Bronchial epithelial cell (primary cell): ENCODE measurements around the gene RTP5. TPM values are rescaled to one million over a fixed set of nuclear protein-coding genes. Genes with fewer than 3 reads are reported as not detected.
"Not testable (repeated sequence)": the region's sequence is repeated elsewhere in the genome, so short reads cannot be mapped to it uniquely, and the experiment has no call there.

ENCODE experiments used
- DNase-seq: peaks from one replicate; pipeline ENCODE4 v3.0.0-alpha.2; 2010; ENCODE audit warnings: low read depth
- FAIRE-seq: peaks from 2 replicates; lab custom pipeline; 2011; peaks lifted over from hg19 to GRCh38; lab: Jason Lieb, UNC
- H3K27me3 ChIP-seq: 2 replicates; pipeline ENCODE4 v1.5.1; 2011; ENCODE audit warnings: low read length; ENCODE audit not compliant: control insufficient read depth, insufficient read depth
- H3K36me3 ChIP-seq: 2 replicates; pipeline ENCODE4 v1.5.1; 2011; ENCODE audit warnings: low read length; ENCODE audit not compliant: control insufficient read depth, insufficient read depth
- H3K4me3 ChIP-seq: 2 replicates; pipeline ENCODE4 v1.5.1; 2011; ENCODE audit warnings: mild to moderate bottlenecking, low read depth, low read length, control low read depth
- CTCF ChIP-seq: IDR thresholded peaks from 2 replicates; pipeline ENCODE4 v1.5.1; 2011; ENCODE audit warnings: mild to moderate bottlenecking, moderate library complexity, low read length, control low read depth, inconsistent platforms; ENCODE audit not compliant: insufficient read depth, severe bottlenecking
- total RNA-seq: library from RNA; depleted of rRNA; stranded (reverse); fragments of >200 nt; gene quantifications from 2 replicates; pipeline ENCODE4 v1.2.1, GENCODE V29; 2014

The RTP5 gene
- total RNA-seq, 1 donor from 2014 or later: not detected

DNA sequence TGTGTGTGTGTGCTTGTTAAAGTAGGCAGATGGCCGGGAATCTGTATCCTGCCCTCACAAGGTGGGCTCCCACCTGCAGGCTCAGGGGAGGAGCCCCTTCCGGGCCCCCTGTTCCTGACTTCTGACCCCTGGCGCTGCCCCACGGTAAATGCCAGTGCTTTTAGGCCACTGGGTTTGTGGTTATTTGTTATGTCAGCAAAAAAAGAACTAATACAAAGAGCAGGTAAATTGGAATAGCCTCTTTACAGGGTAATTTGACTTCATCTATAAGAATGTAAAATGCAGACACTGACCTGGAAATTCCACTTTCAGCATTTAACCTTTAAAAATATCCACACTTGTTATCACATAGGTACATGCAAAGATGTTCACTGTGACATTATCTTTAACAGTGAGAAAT, 44.2 kb downstream of the RTP5 start:
- Histone ChIP-seq H3K4me3 (no peak overlapping the region), H3K36me3 (no peaks in the 10 kb centered on the region), H3K27me3 (no peaks in the 10 kb centered on the region)
- DNase-seq: no peak
- FAIRE-seq: no peak
- TF ChIP-seq CTCF: no peak

- Histone ChIP-seq H3K27me3 (no peaks in the 10 kb centered on the region), H3K4me3 (no peak overlapping the region), H3K36me3 (no peaks in the 10 kb centered on the region)
- DNase-seq (no peak), FAIRE-seq (no peak)
- TF ChIP-seq CTCF: no peak
Observed at GRCh38 chr2:241914542-241914941, 45.0 kb downstream of the RTP5 start.

- FAIRE-seq, H3K36me3 ChIP-seq, H3K27me3 ChIP-seq, H3K4me3 ChIP-seq, DNase-seq: not testable (repeated sequence)
Observed at GRCh38 chr2:241921631-241922030, 52.1 kb downstream of the RTP5 start.

DNA sequence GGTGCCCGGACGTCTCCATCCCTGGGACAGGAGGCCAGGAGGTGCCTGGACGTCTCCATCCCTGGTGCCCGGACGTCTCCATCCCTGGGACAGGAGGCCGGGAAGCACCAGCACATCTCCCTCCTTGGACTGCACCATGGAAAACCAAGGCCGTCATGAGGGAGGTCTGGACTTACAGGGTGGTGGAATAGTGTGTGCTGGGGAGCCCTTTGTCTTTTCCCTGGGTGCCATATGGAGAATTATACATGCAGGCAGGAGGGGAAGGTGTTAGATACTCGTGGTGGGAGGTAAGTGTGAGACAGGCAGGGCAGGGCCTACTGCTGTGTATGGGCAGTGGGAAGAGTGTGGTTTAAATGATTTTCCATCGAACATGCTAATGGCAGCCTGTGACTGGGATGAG, 52.9 kb downstream of the RTP5 start:
- no peak for DNase-seq
- Histone ChIP-seq H3K4me3 (no peak overlapping the region), H3K27me3 (no peaks in the 10 kb centered on the region), H3K36me3 (no peaks in the 10 kb centered on the region)
- no peak for FAIRE-seq
- no peak for TF ChIP-seq CTCF

- FAIRE-seq, H3K27me3 ChIP-seq, DNase-seq, H3K36me3 ChIP-seq, H3K4me3 ChIP-seq: not testable (repeated sequence)
Observed at GRCh38 chr2:241922816-241923601, 53.5 kb downstream of the RTP5 start.

Other genes starting within 250 kb of the RTP5 start
- gene THAP4, start 232.6 kb upstream of the RTP5 start, total RNA-seq: 50.2 and 54.8 TPM in 2 replicates
- gene ATG4B, start 232.0 kb upstream of the RTP5 start, total RNA-seq: 51.3 and 66.6 TPM in 2 replicates
- 10.6 and 21.1 TPM in 2 replicates for gene DTYMK, start 182.9 kb upstream of the RTP5 start, total RNA-seq
- gene ING5, start 167.7 kb upstream of the RTP5 start, total RNA-seq: 19.7 and 27.1 TPM in 2 replicates
- gene D2HGDH, start 135.1 kb upstream of the RTP5 start, total RNA-seq: 10.3 and 12.7 TPM in 2 replicates
- not detected in 2 replicates for gene GAL3ST2, start 92.9 kb upstream of the RTP5 start, total RNA-seq
- not detected in 2 replicates for gene NEU4, start 60.5 kb upstream of the RTP5 start, total RNA-seq
- not detected in 2 replicates for gene PDCD1, start 10.8 kb upstream of the RTP5 start, total RNA-seq